HCT116 (cell line): ENCODE results near the gene PSME4. TPM values are rescaled to one million over a fixed set of nuclear protein-coding genes. Genes with fewer than 3 reads are reported as not detected.

Experiments
- ATAC-seq: fragments of 200-7000 bp; cut with Tn5 transposase; 2 replicates; pipeline ENCODE4 v1.9.1; 2020; ENCODE audit warnings: mild to moderate bottlenecking, moderate library complexity
- BruUV-seq: library from RNA; stranded (reverse); fragments of 400-500 nt; replicated peaks from 2 replicates; lab custom pipeline; 2021; lab: Mats Ljungman, UMichigan
- CTCF ChIA-PET: fragments of 300-600 bp; sonication (Branson Sonifier 250); formaldehyde crosslinking; loops from one replicate; lab custom pipeline; 2021; ENCODE audit warnings: antibody characterized with exemption; lab: Charles Lee
- POLR2A ChIA-PET: fragments of 300-600, 350-600 bp; sonication (Branson Sonifier 250); formaldehyde crosslinking; loops from one replicate; lab custom pipeline; 2021; ENCODE audit warnings: antibody characterized with exemption; lab: Charles Lee
- RAD21 ChIA-PET, 2 experiments: fragments of 300-600 bp; sonication (Branson Sonifier 250); formaldehyde crosslinking; loops; one replicate each; lab custom pipeline; 2023; ENCODE audit warnings: low total read pairs in 2 of 2; ENCODE audit not compliant: uncharacterized antibody in 2 of 2, unreplicated experiment in 2 of 2, low non-redundant PET in 1 of 2; lab: Charles Lee
- DNase-seq: peaks from one replicate; pipeline ENCODE4 v3.0.0-alpha.2; 2010; ENCODE audit warnings: low read depth, low spot score
- H2AFZ ChIP-seq: fragments of 200-600 bp; shearing (Covaris generic), sonication (generic); 2 replicates; pipeline ENCODE4 v1.6.1; 2017; ENCODE audit warnings: low read depth, mixed run types, mixed read lengths, antibody characterized with exemption, low read length; ENCODE audit not compliant: poor library complexity, severe bottlenecking
- H3K27ac ChIP-seq: 2 replicates; pipeline ENCODE4 v1.5.1; 2012; ENCODE audit warnings: low read depth, low read length
- H3K27me3 ChIP-seq: fragments of 200-600 bp; sonication (generic); 2 replicates; pipeline ENCODE4 v1.6.1; 2016; ENCODE audit warnings: mixed run types, low read length, mixed read lengths; ENCODE audit not compliant: insufficient read depth
- H3K36me3 ChIP-seq, 2 experiments: fragments of 200-500 bp in 1 of 2; fragments of 200-600 bp in 1 of 2; sonication (Bioruptor generic) in 1 of 2; sonication (generic) in 1 of 2; 2 replicates each; pipeline versions ENCODE4 v1.5.1 to v1.6.1; 2014 to 2016; ENCODE audit warnings: low read length in 2 of 2, inconsistent platforms in 1 of 2, mixed read lengths in 1 of 2, mixed run types in 1 of 2; ENCODE audit not compliant: insufficient read depth in 2 of 2, control insufficient read depth in 1 of 2
- H3K4me1 ChIP-seq, 2 experiments: fragments of 200-600 bp in 1 of 2; sonication (generic) in 1 of 2; 2 replicates each; pipeline versions ENCODE4 v1.5.1 to v1.6.1; 2012 to 2017; ENCODE audit warnings: low read length in 2 of 2, inconsistent platforms in 1 of 2, mild to moderate bottlenecking in 1 of 2, mixed read lengths in 1 of 2, mixed run types in 1 of 2, moderate library complexity in 1 of 2; ENCODE audit not compliant: insufficient read depth in 2 of 2, control insufficient read depth in 1 of 2
- H3K4me2 ChIP-seq: fragments of 200-600 bp; sonication (generic); 2 replicates; pipeline ENCODE4 v1.6.1; 2017; ENCODE audit warnings: mixed run types, low read length, mixed read lengths
- H3K4me3 ChIP-seq, 2 experiments: fragments of 200-600 bp in 1 of 2; sonication (generic) in 1 of 2; replicated peaks in 1 of 2; 2 replicates each; pipeline ENCODE4 v1.5.1; 2011 to 2016; ENCODE audit warnings: low read length in 2 of 2, control low read depth in 1 of 2, low read depth in 1 of 2, mild to moderate bottlenecking in 1 of 2, mixed read lengths in 1 of 2, mixed run types in 1 of 2
- H3K79me2 ChIP-seq: fragments of 200-600 bp; sonication (generic); 2 replicates; pipeline ENCODE4 v1.6.1; 2017; ENCODE audit warnings: mild to moderate bottlenecking, mixed run types, low read length, moderate library complexity, mixed read lengths; ENCODE audit not compliant: insufficient read depth
- H3K9ac ChIP-seq: fragments of 200-600 bp; sonication (generic); 2 replicates; pipeline ENCODE4 v1.6.1; 2016; ENCODE audit warnings: low read length, mixed read lengths
- H3K9me2 ChIP-seq: fragments of 200-600 bp; sonication (generic), shearing (Covaris generic); 2 replicates; pipeline ENCODE4 v1.6.1; 2017; ENCODE audit warnings: mixed run types, mild to moderate bottlenecking, moderate library complexity; ENCODE audit not compliant: insufficient read depth
- H3K9me3 ChIP-seq, 2 experiments: fragments of 200-500 bp in 1 of 2; fragments of 200-600 bp in 1 of 2; sonication (Bioruptor generic) in 1 of 2; sonication (generic) in 1 of 2; 2 replicates each; pipeline ENCODE4 v1.6.1; 2014 to 2017; ENCODE audit warnings: low read length in 2 of 2, mixed read lengths in 2 of 2, inconsistent platforms in 1 of 2, low read depth in 1 of 2, mild to moderate bottlenecking in 1 of 2, mixed run types in 1 of 2, moderate library complexity in 1 of 2; ENCODE audit not compliant: control insufficient read depth in 1 of 2, insufficient read depth in 1 of 2
- H4K20me1 ChIP-seq: fragments of 200-600 bp; sonication (generic), shearing (Covaris generic); 2 replicates; pipeline ENCODE4 v1.6.1; 2017; ENCODE audit warnings: mixed run types, mild to moderate bottlenecking, moderate library complexity; ENCODE audit not compliant: insufficient read depth
- ATF3 ChIP-seq: IDR thresholded peaks from 2 replicates; pipeline ENCODE4 v1.6.1; 2012
- CBX3 ChIP-seq: IDR thresholded peaks from 2 replicates; pipeline ENCODE4 v1.6.1; 2012; ENCODE audit warnings: low read depth
- CTCF ChIP-seq, 3 experiments: fragments of 200-600 bp in 1 of 3; sonication (generic) in 1 of 3; IDR thresholded peaks in 2 of 3; conservative IDR thresholded peaks in 1 of 3; 2 replicates each; pipeline ENCODE4 v1.5.1; 2012 to 2017; ENCODE audit warnings: low read depth in 2 of 3, low read length in 2 of 3, antibody characterized with exemption in 1 of 3, borderline replicate concordance in 1 of 3, control low read depth in 1 of 3, mild to moderate bottlenecking in 1 of 3, mixed read lengths in 1 of 3, mixed run types in 1 of 3, moderate library complexity in 1 of 3; ENCODE audit not compliant: insufficient read depth in 1 of 3
- EGR1 ChIP-seq: IDR thresholded peaks from 2 replicates; pipeline ENCODE4 v1.6.1; 2012; ENCODE audit warnings: low read depth
- EZH2 ChIP-seq: fragments of 200-600 bp; sonication (generic); IDR thresholded peaks from 2 replicates; pipeline ENCODE4 v1.6.1; 2017; ENCODE audit warnings: antibody characterized with exemption, mixed run types
- EZH2phosphoT487 ChIP-seq: fragments of 200-600 bp; IDR thresholded peaks from 2 replicates; pipeline ENCODE4 v1.6.1; 2018; ENCODE audit warnings: antibody characterized with exemption, borderline replicate concordance
- FOSL1 ChIP-seq: IDR thresholded peaks from 2 replicates; pipeline ENCODE4 v1.6.1; 2012; ENCODE audit warnings: low read depth
- POLR2A ChIP-seq: IDR thresholded peaks from 2 replicates; pipeline ENCODE4 v1.7.0; 2011; ENCODE audit warnings: borderline replicate concordance; ENCODE audit not compliant: insufficient read depth, insufficient read length; ENCODE audit errors: extremely low read depth
- POLR2AphosphoS5 ChIP-seq: IDR thresholded peaks from 2 replicates; pipeline ENCODE4 v1.6.1; 2011; ENCODE audit warnings: mild to moderate bottlenecking, low read depth, low read length, moderate library complexity
- SIN3A ChIP-seq: IDR thresholded peaks from 2 replicates; pipeline ENCODE4 v1.6.1; 2012; ENCODE audit warnings: low read depth
- SRF ChIP-seq: IDR thresholded peaks from 2 replicates; pipeline ENCODE4 v1.6.1; 2012; ENCODE audit warnings: low read depth
- intact Hi-C: fragments of 100-400 bp; cut with micrococcal nuclease; formaldehyde crosslinking; loops from 2 replicates; pipeline ENCODE4 v1.10.0; 2022
- total RNA-seq: library from RNA; stranded (reverse); gene quantifications from one replicate; pipeline ENCODE4 v1.2.1, GENCODE V29; 2021; ENCODE audit not compliant: unreplicated experiment
- TF ChIP-seq, protein P1 (sequence below): IDR thresholded peaks from 2 replicates; pipeline ENCODE4 v1.6.1; 2011; ENCODE audit warnings: mild to moderate bottlenecking, low read length, moderate library complexity; ENCODE audit not compliant: insufficient replicate concordance; ENCODE audit errors: extremely low read depth

PSME4 gene
- total RNA-seq, 1 experiment from 2014 or later, result 53.2 TPM

DNA sequence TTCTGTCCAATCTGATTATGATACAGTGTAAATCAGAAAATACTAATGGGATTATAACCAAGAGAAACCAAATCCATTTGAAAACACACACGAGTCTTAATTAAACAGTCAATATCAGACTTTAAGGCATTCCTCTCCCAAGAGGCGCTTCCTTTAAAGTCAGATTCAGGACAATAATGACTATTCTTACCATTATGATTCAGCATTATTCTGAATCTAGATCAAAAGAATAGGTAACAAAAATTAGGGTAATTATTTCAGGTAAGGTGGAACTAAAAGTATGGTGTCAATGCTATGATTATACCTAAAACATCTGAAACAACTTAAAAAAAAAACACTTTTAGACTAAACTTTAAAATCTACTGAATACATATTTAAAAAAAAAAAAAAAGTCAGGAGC lies 12.3 kb downstream of the PSME4 start (continued):
- TF ChIP-seq CTCF (IDR thresholded peaks at IDR 0.05 in 2 of 3, conservative IDR thresholded peaks at IDR 0.05 in 1 of 3; ENCODE audit: borderline replicate concordance in 1 of 3, insufficient read depth in 1 of 3, low read depth in 2 of 3, low read length in 2 of 3) (no peak), SRF (no peak), EZH2 (no peak)

DNA sequence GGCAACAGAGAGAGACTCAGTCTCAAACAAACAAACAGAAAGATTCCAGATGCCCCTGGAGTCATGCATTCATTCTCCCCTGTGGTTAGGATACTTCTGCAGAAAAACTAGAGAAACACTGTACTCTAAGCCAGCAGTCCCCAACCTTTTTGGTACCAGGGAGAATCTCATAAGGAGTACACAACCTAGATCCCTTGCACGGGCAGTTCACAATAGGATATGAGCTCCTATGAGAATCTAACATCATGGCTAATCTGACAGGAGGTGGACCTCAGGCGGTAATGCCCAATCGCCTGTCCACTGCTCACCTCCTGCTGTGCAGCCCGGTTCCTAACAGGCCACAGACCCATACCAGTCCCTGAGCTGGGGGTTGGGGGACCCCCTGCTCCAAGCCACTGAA lies 18.3 kb downstream of the PSME4 start:
- no peak for TF ChIP-seq POLR2AphosphoS5
- H3K36me3 ChIP-seq, result 0 out of 4 replicates have a peak, but pooled peaks cover 0 to 3% of the 10 kb centered on the region in 2 experiments
- no peaks in the 10 kb centered on the region for H3K9me2 ChIP-seq
- intact Hi-C loops, result no loop called here
- no peak overlapping the region for H3K9ac ChIP-seq
- no peaks in the 10 kb centered on the region for H3K4me1 ChIP-seq
- no peaks in the 10 kb centered on the region for H4K20me1 ChIP-seq
- H3K9me3 ChIP-seq, result no peaks in the 10 kb centered on the region
- no peak for ATAC-seq
- no peak overlapping the region for H2AFZ ChIP-seq
- H3K4me2 ChIP-seq, result no peak overlapping the region
- no peak overlapping the region for H3K4me3 ChIP-seq
- no peaks in the 10 kb centered on the region for H3K27me3 ChIP-seq
- CTCF ChIA-PET, result no interaction called here
- RAD21 ChIA-PET, result no interaction called here
- H3K79me2 ChIP-seq, result peaks cover 92% of the 10 kb centered on the region
- POLR2A ChIA-PET, result no interaction called here
- no TSS peak for BruUV-seq
- DNase-seq, result no peak
- H3K27ac ChIP-seq, result no peak overlapping the region

GRCh38 chr2:53949457-53949856 lies 21.3 kb downstream of the PSME4 start:
- CTCF ChIA-PET, result interaction anchor here (1.0 kb wide), 1 partner anchor 16 kb away, joined by 4 read pairs; no protein-coding TSS in a partner anchor
- intact Hi-C loops, result no loop called here
- Histone ChIP-seq H3K9me3 (no peaks in the 10 kb centered on the region), H3K36me3 (peaks cover 0 to 3% of the 10 kb centered on the region in 2 experiments; a peak in 1 of 4 replicates), H2AFZ (no peak overlapping the region), H3K4me1 (no peaks in the 10 kb centered on the region), H3K27ac (no peak overlapping the region), H3K4me2 (no peak overlapping the region), H4K20me1 (no peaks in the 10 kb centered on the region), H3K4me3 (no peak overlapping the region), H3K9ac (no peak overlapping the region), H3K27me3 (no peaks in the 10 kb centered on the region), H3K9me2 (no peaks in the 10 kb centered on the region), H3K79me2 (peaks cover 63% of the 10 kb centered on the region)
- no TSS peak for BruUV-seq
- POLR2A ChIA-PET, result no interaction called here
- RAD21 ChIA-PET, result no interaction called here
- DNase-seq (no peak), ATAC-seq (no peak)
- TF ChIP-seq CBX3, result no peak
- no peak for TF ChIP-seq ATF3
- TF ChIP-seq, protein P1, sequence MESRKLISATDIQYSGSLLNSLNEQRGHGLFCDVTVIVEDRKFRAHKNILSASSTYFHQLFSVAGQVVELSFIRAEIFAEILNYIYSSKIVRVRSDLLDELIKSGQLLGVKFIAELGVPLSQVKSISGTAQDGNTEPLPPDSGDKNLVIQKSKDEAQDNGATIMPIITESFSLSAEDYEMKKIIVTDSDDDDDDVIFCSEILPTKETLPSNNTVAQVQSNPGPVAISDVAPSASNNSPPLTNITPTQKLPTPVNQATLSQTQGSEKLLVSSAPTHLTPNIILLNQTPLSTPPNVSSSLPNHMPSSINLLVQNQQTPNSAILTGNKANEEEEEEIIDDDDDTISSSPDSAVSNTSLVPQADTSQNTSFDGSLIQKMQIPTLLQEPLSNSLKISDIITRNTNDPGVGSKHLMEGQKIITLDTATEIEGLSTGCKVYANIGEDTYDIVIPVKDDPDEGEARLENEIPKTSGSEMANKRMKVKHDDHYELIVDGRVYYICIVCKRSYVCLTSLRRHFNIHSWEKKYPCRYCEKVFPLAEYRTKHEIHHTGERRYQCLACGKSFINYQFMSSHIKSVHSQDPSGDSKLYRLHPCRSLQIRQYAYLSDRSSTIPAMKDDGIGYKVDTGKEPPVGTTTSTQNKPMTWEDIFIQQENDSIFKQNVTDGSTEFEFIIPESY, result no peak
- TF ChIP-seq SIN3A, result no peak
- no peak for TF ChIP-seq POLR2A
- no peak for TF ChIP-seq EZH2phosphoT487
- TF ChIP-seq SRF, result no peak
- no peak for TF ChIP-seq CTCF (IDR thresholded peaks at IDR 0.05 in 2 of 3, conservative IDR thresholded peaks at IDR 0.05 in 1 of 3; ENCODE audit: borderline replicate concordance in 1 of 3, insufficient read depth in 1 of 3, low read depth in 2 of 3, low read length in 2 of 3)
- TF ChIP-seq FOSL1, result no peak
- TF ChIP-seq EGR1, result no peak
